Hematopoietic multipotent progenitor cell treated with erythropoietin and hydrocortisone succinate and interleukin-3 and kit ligand, for 17 days (in vitro differentiated cells): Measurements from ENCODE around the gene JUNB.

Source experiments
- DNase-seq: peaks from one replicate; pipeline ENCODE4 v3.0.0-alpha.2; 2015; ENCODE audit warnings: low spot score

Gene JUNB

DNA sequence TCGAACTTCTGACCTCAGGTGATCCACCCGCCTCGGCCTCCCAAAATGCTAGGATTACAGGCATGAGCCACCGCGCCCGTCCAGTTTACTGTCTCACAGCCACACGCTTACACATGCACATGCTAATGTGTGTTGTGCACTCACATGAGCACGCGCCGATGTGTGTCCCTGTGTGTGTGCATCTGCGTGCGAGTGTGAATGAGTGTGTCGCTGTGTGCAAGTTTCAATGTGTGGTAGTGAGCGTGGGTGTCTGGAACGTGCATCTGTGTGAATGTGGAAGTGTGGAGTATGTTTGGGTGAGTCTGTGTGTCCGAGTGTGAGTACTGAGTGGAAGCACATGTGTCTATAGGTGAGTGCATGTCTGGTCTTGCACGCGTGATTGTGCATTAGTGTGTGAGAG, 51.2 kb downstream of the JUNB start:
- no peak for DNase-seq
